ENCODE data around the gene PLIN1.
"Not testable (repeated sequence)": the region's sequence is repeated elsewhere in the genome, so short reads cannot be mapped to it uniquely, and the experiment has no call there.

The PLIN1 gene, protein sequence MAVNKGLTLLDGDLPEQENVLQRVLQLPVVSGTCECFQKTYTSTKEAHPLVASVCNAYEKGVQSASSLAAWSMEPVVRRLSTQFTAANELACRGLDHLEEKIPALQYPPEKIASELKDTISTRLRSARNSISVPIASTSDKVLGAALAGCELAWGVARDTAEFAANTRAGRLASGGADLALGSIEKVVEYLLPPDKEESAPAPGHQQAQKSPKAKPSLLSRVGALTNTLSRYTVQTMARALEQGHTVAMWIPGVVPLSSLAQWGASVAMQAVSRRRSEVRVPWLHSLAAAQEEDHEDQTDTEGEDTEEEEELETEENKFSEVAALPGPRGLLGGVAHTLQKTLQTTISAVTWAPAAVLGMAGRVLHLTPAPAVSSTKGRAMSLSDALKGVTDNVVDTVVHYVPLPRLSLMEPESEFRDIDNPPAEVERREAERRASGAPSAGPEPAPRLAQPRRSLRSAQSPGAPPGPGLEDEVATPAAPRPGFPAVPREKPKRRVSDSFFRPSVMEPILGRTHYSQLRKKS

DNA sequence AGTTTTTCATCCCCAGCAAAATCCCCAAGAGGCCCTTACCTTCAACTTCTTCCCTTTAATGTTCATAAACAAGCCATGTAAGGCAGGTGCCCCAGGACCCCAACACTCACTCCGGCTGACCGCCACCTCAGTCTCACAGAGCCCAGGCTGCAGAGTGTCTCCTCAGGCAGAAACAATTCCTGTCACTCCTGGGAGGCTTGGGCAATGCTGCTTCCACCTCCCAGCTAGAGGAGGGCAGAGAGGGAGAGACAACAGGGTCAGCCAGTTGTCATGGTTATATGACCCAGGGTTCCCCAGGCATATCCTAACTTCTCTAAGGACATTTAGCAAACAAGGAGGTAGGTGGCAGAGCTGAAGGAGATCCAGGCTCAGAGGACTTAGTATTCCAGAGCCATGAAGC, at the start of gene PLIN1:
TSS of gene PLIN1 (minus strand) at position 156 of the 400 bp plus-strand sequence. CDS start 1,878 bp downstream, outside the sequence.
- DNase-seq (ENCODE audit: low read depth in 2 of 2), result no peak

DNA sequence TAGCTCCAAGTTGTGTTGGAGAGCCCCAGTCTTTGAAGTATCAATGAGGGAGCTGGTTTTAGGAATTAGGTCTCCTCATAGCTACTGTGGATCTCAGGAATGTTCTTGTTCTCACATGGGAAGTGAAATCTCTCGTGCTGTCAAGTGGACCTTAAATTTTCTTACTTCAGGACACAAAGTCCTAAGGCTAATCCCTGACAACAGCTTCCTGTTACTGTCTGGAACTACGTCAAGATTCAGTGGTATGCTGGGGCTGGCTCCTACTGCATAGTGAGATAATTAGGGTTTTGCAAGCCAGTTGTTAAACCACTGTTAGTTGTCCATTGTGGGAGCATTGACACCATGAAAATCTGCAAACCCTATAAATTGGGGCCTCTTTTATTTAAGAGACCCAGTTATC, 49.1 kb upstream of the PLIN1 start:
- DNase-seq (ENCODE audit: low read depth in 2 of 2), result no peak

DNA sequence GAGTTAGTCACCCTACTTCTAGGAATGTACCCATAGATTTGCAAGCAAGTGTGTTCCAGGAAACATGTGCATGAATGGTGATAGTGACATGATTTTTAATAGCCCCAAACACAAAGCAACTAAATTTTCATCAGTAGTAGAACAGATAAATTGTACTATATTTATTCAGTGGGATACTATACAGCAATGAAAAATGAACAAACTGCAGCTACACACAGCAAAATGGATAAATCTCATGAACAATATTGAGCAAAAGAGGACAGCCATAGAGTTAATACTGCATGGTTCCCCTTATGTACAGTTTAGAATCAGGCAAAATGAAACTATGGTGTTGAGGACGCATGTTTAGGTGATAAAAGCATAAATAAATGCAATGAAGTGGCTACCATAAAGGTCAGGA, 45.9 kb upstream of the PLIN1 start:
- no peak for DNase-seq (ENCODE audit: low read depth in 2 of 2)

DNA sequence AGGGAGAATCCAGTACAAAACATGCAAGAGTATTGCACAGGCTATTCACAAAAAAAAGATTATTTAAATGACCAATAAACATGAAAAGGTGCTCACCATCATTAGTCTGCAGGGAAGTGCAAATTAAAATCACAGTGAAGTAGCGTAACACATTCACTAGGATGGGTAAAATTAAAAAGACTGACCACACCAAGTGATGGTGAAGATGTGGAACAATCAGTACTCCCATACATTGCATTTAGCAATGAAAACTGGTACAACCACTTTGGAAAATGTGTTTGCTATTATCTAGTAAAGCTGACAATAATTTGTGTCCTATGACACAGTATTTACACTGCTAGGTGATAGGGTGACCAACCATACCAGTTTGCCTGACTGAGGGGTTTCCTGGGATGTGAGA, 45.5 kb upstream of the PLIN1 start:
- DNase-seq (ENCODE audit: low read depth in 2 of 2), result no peak

DNA sequence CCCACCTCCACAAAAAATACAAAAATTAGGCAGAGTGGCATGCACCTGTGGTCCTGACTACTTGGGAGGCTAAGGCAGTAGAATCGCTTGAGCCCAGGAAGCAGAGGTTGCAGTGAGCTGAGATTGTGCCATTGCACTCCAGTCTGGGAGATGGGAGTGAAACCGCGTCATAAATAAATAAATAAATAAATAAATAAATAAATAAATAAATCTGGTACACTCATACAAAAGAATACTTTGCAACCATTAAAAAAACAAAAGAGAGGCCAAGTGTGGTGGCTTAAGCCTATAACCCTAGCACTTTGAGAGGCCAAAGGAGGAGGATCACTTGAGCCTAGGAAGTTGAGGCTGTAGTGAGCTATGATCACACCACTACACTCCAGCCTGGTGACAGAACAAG, 43.9 kb upstream of the PLIN1 start:
- no peak for DNase-seq (ENCODE audit: low read depth in 2 of 2)

DNA sequence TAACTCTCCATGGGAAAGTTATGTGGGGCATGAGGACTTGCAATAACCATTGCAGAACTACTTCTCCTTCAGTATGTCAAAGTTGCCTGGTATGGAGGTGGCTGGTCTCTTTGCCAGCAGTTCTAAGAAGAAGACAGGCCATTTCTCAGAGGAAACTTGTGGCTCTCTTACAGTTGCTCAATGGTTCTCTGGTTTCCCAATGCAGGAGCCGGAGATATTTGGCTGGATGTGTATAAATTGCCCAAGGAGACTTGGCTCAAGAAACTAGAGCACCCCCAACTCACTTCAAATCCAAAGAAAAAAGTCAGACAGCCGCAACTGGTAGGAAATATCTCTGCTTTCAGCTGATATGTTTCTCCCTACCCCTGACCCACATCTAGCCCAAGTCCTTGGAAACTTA, 35.6 kb upstream of the PLIN1 start:
- no peak for DNase-seq (ENCODE audit: low read depth in 2 of 2)

DNA sequence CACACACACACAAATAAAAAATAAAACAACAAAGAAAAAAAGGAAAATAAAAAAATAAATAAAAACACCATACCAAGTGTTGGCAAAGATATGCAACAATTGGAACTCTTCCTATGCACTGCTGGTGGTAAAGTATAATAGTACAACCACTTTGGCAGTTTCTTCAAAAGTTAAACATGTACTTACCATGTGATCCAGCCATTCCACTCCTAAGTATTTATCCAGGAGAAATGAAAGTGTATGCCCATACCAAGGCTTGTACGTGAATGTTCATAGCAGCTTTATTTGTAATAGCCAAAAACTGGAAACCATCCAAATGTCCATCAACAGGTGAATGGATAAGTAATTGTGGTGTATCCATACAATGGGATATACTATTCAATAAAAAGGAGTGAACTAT, 28.4 kb upstream of the PLIN1 start:
- DNase-seq (ENCODE audit: low read depth in 2 of 2), result no peak

DNA sequence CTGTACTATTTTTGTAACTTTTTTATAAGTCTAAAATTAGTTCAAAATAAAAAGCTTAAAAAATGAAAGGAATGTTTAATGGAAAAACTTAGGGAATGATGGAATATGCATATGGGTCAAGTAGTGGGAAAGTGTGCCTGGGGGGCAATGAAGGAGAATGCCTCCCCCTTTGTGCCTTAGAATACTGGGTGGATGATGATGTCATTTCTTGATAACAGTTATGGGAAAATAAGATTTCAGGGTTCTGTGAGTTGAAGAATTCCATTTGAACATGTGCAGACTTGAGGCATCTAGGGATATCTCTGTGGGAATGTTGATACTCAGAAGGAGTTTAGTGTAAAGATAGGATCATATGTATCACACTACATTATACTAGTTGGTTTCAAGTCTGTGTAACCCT, 25.2 kb upstream of the PLIN1 start:
- DNase-seq (ENCODE audit: low read depth in 2 of 2), result no peak

DNA sequence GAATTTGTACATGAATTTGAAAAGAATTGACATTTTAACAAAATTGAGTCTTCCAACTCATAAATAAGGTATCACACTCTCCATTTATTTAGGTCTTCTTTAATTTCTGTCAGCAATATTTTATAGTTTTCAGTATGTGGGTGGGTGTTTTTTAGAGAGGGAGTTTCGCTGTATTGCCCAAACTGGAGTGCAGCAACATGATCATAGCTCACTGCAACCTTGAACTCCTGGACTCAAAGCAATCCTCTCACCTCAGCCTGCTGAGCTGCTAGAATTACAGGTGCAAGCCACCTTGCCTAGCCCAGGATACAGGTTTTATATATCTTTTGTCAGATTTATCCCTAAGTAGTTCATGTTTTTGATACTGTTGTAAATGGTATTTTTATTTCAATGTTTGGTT, 16.0 kb upstream of the PLIN1 start:
- no peak for DNase-seq (ENCODE audit: low read depth in 2 of 2)

DNA sequence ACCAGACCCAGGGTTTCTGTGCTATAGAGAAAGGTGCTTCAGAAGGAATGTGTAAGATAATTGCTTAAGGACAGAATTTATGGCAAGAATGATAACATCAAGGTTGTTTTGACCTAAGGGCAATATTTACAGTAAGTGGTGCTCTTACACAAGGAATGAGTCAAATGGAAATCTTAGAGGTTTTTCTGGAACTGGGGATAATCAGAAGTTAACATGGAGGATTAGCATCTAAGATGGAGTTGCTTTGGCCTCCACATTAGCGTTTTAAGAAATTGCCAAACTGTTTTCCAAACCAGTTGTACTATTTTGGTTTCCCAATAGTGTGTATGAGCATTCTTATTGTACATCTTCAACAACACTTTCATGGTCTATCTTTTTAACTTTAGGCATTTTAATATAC, 14.5 kb upstream of the PLIN1 start:
- no peak for DNase-seq (ENCODE audit: low read depth in 2 of 2)

DNA sequence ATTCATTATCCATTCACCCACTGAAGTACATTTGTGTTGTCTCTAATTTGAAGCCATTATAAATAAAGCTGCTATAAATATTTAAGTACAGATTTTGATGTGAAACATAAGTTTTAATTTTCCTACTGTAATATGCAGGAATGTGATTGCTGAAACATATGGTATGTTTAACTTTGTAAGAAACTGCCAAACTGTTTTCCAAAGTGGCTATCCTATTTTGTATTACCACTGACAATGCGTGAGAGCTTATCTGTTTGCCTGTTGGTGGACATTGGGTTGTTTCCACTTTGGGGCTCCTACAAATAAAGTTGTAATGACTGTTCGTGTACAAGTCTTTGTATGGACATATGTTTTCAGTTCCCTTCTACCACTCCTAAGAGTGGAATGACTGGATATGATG, 13.9 kb upstream of the PLIN1 start:
- no peak for DNase-seq (ENCODE audit: low read depth in 2 of 2)

DNA sequence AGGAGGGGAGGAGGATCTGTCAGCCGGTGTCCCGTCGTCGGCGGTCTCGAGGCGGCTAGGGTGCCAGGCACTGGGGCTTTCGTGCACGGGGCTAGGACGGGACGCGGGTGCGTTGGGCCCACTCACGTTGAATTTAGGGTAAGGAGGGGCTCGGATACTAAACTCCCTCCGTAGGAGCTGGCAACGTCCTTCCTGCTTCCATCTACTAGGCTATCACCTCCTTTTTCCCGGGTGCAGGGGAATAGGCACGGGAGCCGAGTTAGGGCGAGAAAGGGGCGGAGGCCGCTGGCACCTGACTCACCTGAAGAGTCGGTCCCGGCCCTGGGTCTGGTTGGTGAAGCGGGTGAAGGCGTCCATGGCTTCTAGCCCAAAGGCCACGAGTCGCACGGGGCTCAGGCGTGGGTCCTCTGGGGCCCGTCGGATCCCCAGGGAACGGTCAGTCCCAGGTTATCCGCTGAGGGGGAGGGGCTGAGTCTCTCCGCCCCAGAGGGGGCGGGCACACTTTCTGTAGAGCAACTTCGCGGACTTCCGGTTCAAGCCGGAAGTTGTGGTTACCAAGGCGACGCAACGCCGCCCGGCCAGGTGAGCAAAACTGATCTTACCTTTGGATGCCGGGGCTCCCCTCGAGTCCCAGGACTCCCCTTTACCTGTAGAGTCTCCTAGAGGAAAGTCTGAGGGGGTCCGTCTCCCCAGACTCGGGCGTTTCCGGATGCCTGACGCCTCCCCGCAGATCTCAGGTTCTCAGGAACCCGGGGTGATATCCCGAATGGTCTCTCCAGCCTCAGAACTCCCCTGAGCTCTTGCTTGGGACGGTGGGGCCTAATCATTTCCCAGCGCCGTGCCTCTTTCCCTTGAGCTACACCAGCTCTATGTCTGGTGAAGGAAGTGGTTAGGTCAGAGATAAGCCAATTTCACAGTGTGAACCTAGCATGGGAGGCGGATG, 11.4 kb upstream of the PLIN1 start, which contains the start of the genes PEX11A and WDR93:
TSS of gene PEX11A (minus strand) at position 479 of the 943 bp plus-strand sequence. CDS start at position 357, 122 bp downstream.
TSS of gene WDR93 (plus strand) at position 536 of the 943 bp plus-strand sequence. CDS start 10,936 bp downstream, outside the sequence.
- DNase-seq (ENCODE audit: low read depth in 2 of 2), result peak; percentile 48 to 60

DNA sequence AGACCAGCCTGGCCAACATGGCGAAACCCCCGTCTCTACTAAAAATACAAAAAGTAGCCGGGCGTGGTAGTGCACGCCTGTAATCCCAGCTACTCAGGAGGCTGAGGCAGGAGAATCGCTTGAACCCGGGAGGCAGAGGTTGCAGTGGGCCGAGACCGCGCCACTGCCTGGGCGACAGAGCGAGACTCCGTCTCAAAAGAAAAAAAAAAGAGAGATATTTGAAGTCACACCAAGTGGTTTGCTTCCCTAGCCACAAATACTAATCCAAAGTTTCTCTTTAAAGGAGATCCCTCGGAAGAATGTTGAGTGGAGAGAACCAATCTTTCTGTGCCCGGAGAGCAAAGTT, 10.7 kb upstream of the PLIN1 start:
- not testable (repeated sequence) for DNase-seq (ENCODE audit: low read depth in 2 of 2)

DNA sequence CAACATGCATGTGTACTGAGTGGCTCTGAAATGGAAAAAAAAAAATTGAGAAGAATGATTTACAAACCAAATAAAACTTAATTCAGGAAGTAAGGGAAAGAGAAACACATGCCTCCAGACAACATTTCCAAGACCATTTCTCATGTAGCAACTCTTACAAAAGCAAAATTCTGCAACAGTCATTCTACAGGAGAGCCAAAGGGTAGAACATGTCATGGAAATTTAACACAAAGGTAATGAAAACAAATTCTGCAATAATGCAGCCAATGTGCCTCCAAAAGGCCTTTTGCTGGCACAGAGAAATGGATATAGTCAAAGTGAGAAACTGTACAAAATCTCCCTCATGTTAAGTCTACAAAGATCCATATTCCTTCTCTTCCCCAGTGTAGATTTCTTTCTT, 7.4 kb upstream of the PLIN1 start:
- no peak for DNase-seq (ENCODE audit: low read depth in 2 of 2)

DNA sequence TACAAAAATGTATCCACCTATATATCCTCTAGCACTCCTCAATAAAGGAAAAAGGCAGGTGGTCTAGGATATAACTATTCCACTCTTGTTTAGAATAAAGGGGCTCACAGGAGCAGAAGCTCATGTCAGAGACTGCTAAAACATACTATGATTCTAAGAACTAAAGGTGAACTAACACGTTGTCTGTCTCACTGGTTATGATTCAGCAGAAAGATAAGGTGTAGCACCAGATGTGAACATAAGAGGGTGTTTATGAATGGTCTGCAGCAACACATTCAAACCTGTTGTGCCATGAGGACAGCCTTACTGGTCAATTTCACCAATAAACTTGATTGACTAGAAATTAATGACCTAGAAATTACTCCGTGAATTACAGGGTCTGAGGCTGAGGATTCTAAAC, 6.8 kb upstream of the PLIN1 start:
- no peak for DNase-seq (ENCODE audit: low read depth in 2 of 2)

DNA sequence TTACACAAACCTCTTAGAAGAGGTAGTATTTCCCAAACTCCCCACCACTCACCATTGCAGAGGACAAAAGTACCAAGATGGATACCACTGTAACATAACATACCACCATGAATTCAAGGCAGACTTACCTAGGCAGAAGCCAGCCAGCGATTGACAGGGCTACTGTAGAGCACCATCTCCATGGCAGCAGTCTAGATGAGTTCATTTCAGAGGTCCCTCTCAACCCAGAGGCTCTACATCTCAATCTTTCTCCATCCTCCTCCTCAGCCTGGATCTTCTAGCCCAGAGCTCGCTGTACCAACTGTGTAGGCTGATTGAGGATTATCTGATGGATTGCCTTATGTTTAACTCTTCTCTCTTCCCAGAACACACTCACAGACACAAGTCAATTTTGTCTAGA, 2.0 kb upstream of the PLIN1 start:
- no peak for DNase-seq (ENCODE audit: low read depth in 2 of 2)

DNA sequence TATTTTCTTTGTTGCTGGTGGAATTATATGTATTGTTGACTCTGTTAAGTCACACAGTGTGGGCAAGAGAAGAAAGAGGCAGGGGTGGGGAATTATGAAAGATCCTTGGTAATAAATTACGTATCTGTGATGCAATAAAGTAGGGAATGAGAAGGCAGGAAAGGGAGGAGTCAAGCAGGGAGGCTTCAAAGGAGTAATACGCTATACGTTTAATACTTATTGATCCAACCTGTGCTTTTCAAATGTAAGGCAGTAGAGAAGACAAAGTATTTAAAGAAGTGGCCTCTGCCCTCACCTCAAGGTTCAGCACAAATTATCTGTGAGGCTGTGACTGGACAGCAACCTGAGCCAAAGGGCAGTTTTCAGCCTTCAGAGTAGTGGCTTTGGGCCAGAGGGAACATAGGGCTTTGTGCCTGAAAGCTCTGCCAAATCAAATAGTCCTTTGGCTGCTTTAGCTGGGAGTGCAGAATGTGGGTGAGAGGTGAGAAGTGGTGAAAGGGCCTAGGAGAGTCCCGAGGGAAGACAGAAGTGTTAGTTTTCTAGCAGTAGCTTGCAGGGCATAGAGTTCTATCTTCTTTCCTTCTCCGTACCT, 1.2 kb upstream of the PLIN1 start:
- DNase-seq (ENCODE audit: low read depth in 2 of 2), result no peak

DNA sequence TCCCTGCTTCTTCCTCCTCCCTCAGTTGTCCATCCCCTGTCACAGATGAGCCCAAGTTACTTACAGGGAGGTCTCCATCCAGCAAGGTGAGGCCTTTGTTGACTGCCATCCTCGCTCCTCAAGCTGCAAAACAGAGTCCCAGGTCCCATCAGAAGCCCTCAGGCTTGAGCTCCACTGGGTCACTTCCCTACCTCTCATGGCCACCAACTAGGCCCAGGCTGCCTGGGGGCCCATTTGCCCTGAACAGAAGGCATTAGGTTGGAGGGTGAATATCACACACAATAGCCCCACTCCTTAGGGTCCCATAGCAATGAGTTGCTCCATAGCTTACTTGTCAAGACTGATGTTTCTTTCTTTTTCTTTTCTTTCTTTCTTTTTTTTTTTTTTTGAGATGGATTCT, 1.8 kb downstream of the PLIN1 start:
- DNase-seq (ENCODE audit: low read depth in 2 of 2), result no peak

DNA sequence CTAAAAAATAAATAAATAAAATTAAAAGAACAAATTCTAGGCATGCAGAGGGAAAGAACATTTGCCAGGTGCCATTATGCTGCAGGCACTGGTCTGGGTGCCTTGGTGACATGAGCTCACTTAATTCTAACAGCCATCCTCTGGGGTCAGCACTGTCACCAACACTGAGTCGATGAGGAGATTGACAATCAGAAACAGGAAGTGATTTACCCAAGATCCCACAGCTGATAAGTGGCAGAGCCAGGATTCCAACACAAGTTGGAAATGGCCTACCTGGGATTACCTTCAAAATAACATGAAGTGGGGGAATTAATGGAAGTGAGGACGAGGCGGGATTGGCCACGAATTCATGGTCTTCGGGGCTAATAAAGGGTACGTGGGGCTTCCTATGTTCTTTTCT, 3.6 kb downstream of the PLIN1 start:
- no peak for DNase-seq (ENCODE audit: low read depth in 2 of 2)

DNA sequence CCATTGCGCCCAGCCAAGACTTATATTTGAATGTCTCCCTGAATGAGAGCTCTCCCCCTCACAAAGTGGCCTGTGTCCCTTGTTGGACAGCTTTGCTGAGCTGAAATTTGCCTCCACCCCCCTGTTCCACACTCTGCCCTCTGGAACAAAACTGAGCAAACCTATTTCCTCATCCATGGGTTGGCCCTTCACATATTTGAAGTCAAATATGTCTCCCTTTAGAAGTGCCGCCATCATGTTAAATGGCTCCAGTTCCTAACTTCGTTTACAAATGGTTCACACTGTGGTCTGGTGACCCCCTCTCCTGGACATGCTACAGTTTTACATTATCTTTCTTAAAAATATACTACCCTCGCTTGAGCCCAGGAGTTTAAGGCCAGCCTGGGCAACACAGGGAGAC, 4.6 kb downstream of the PLIN1 start:
- no peak for DNase-seq (ENCODE audit: low read depth in 2 of 2)

DNA sequence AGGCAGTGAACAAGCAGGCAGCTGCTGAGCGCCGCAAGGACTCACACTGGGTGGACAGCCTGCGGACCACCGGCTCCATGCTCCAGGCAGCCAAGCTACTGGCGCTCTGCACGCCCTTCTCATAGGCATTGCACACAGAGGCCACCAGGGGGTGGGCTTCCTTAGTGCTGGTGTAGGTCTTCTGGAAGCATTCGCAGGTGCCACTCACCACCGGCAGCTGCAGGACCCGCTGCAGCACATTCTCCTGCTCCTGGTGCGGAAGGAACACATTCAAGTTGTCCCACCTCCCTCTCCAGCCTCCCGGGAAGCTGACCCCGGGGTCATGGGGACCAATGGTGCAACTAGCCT, 6.0 kb downstream of the PLIN1 start:
- no peak for DNase-seq (ENCODE audit: low read depth in 2 of 2)
